A673 (cell line): ENCODE data around the gene ABCA5.

Experiments
- CTCF ChIP-seq: fragments of 300-800, 200-600 bp; sonication (generic); conservative IDR thresholded peaks from 2 replicates; pipeline ENCODE4 v1.5.1; 2017; ENCODE audit warnings: low read depth, mild to moderate bottlenecking, antibody characterized with exemption, low read length, moderate library complexity, mixed read lengths
- EZH2 ChIP-seq: fragments of 200-600 bp; sonication (generic); IDR thresholded peaks from 2 replicates; pipeline ENCODE4 v1.6.1; 2017; ENCODE audit warnings: borderline replicate concordance, low read depth, mild to moderate bottlenecking, mixed read lengths, antibody characterized with exemption, low read length; ENCODE audit not compliant: poor library complexity, severe bottlenecking

DNA sequence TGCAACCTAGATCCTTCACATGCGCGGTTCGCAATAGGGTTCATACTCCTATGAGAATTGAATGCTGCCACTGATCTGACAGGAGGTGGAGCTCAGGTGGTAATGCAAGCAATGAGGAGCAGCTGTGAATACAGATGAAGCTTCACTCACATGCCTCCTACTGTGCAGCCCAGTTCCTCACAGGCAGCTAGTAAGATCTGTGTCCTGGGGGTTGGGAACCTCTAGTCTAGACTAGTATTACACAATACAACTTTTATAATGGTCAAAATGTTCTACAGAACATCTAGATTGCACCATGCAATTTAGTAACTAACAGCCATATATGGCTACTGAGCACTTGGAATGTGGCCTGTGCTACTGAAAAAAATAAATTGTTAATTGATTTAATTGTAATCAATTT, 26.7 kb downstream of the ABCA5 start:
- TF ChIP-seq EZH2 (no peak), CTCF (no peak)
